ENCODE results near the gene FUT2.

The FUT2 gene

GRCh38 chr19:48680436-48681126 lies 15.2 kb upstream of the FUT2 start:
- no peaks in the 10 kb centered on the region for H3K36me3 ChIP-seq (ENCODE audit: insufficient read depth)
- no peak overlapping the region for H3K4me2 ChIP-seq

GRCh38 chr19:48681127-48681470 lies 14.7 kb upstream of the FUT2 start:
- H3K36me3 ChIP-seq (ENCODE audit: insufficient read depth): no peaks in the 10 kb centered on the region
- H3K4me1 ChIP-seq (ENCODE audit: low read depth, poor library complexity, severe bottlenecking): no peaks in the 10 kb centered on the region
- H3K9ac ChIP-seq: no peak overlapping the region

More at GRCh38 chr19:48680436-48681126, 15.2 kb upstream of the FUT2 start:
- H3K79me2 ChIP-seq (ENCODE audit: insufficient read depth, low read depth): no peaks in the 10 kb centered on the region
- no peak overlapping the region for H2AFZ ChIP-seq (ENCODE audit: low read depth)
- TF ChIP-seq CTCF (conservative IDR thresholded peaks at IDR 0.05; ENCODE audit: low read depth, low read length): no peak
- H3K27ac ChIP-seq: no peak overlapping the region
- no peaks in the 10 kb centered on the region for H4K20me1 ChIP-seq (ENCODE audit: insufficient read depth)
- H3K27me3 ChIP-seq (ENCODE audit: insufficient read depth, low read depth): peaks cover 53% of the 10 kb centered on the region
- no peaks in the 10 kb centered on the region for H3K4me1 ChIP-seq (ENCODE audit: low read depth, poor library complexity, severe bottlenecking)
- no peak overlapping the region for H3K4me3 ChIP-seq (IDR thresholded peaks at IDR 0.05; ENCODE audit: insufficient read depth, low read depth, low read length)
- H3K9ac ChIP-seq: no peak overlapping the region

GRCh38 chr19:48683349-48683748 lies 12.4 kb upstream of the FUT2 start:
- Histone ChIP-seq H3K4me2 (no peak overlapping the region), H3K9ac (no peak overlapping the region), H3K79me2 (ENCODE audit: insufficient read depth, low read depth) (no peaks in the 10 kb centered on the region), H3K4me1 (ENCODE audit: low read depth, poor library complexity, severe bottlenecking) (no peaks in the 10 kb centered on the region), H3K4me3 (IDR thresholded peaks at IDR 0.05; ENCODE audit: insufficient read depth, low read depth, low read length) (no peak overlapping the region), H3K27ac (no peak overlapping the region), H4K20me1 (ENCODE audit: insufficient read depth) (no peaks in the 10 kb centered on the region), H3K27me3 (ENCODE audit: insufficient read depth, low read depth) (peaks cover 57% of the 10 kb centered on the region), H3K36me3 (ENCODE audit: insufficient read depth) (no peaks in the 10 kb centered on the region), H2AFZ (ENCODE audit: low read depth) (no peak overlapping the region)
- no peak for TF ChIP-seq CTCF (conservative IDR thresholded peaks at IDR 0.05; ENCODE audit: low read depth, low read length)

More at GRCh38 chr19:48681127-48681470, 14.7 kb upstream of the FUT2 start:
- H3K4me2 ChIP-seq: no peak overlapping the region
- H4K20me1 ChIP-seq (ENCODE audit: insufficient read depth): no peaks in the 10 kb centered on the region
- no peak for TF ChIP-seq CTCF (conservative IDR thresholded peaks at IDR 0.05; ENCODE audit: low read depth, low read length)
- no peak overlapping the region for H2AFZ ChIP-seq (ENCODE audit: low read depth)
- no peak overlapping the region for H3K4me3 ChIP-seq (IDR thresholded peaks at IDR 0.05; ENCODE audit: insufficient read depth, low read depth, low read length)
- no peak overlapping the region for H3K27ac ChIP-seq
- H3K27me3 ChIP-seq (ENCODE audit: insufficient read depth, low read depth): peaks cover 52% of the 10 kb centered on the region
- H3K79me2 ChIP-seq (ENCODE audit: insufficient read depth, low read depth): no peaks in the 10 kb centered on the region

- no peaks in the 10 kb centered on the region for H4K20me1 ChIP-seq (ENCODE audit: insufficient read depth)
- H3K4me3 ChIP-seq (IDR thresholded peaks at IDR 0.05; ENCODE audit: insufficient read depth, low read depth, low read length): no peak overlapping the region
- no peak overlapping the region for H3K9ac ChIP-seq
- TF ChIP-seq CTCF (conservative IDR thresholded peaks at IDR 0.05; ENCODE audit: low read depth, low read length): no peak
- H3K27ac ChIP-seq: no peak overlapping the region
- H3K27me3 ChIP-seq (ENCODE audit: insufficient read depth, low read depth): peaks cover 65% of the 10 kb centered on the region
- H3K79me2 ChIP-seq (ENCODE audit: insufficient read depth, low read depth): no peaks in the 10 kb centered on the region
- H3K4me1 ChIP-seq (ENCODE audit: low read depth, poor library complexity, severe bottlenecking): no peaks in the 10 kb centered on the region
- no peaks in the 10 kb centered on the region for H3K36me3 ChIP-seq (ENCODE audit: insufficient read depth)
- H2AFZ ChIP-seq (ENCODE audit: low read depth): no peak overlapping the region
- no peak overlapping the region for H3K4me2 ChIP-seq
Measured at GRCh38 chr19:48685583-48685982, 10.2 kb upstream of the FUT2 start.
